ENCODE measurements around the gene STAG1. TPM values are rescaled to one million over a fixed set of nuclear protein-coding genes. Genes with fewer than 3 reads are reported as not detected.
"Not testable (repeated sequence)": the region's sequence is repeated elsewhere in the genome, so short reads cannot be mapped to it uniquely, and the experiment has no call there.

STAG1 gene
- total RNA-seq, 4 donors from 2014 or later, result 32.6 to 44.0 (median 40.5) TPM

DNA sequence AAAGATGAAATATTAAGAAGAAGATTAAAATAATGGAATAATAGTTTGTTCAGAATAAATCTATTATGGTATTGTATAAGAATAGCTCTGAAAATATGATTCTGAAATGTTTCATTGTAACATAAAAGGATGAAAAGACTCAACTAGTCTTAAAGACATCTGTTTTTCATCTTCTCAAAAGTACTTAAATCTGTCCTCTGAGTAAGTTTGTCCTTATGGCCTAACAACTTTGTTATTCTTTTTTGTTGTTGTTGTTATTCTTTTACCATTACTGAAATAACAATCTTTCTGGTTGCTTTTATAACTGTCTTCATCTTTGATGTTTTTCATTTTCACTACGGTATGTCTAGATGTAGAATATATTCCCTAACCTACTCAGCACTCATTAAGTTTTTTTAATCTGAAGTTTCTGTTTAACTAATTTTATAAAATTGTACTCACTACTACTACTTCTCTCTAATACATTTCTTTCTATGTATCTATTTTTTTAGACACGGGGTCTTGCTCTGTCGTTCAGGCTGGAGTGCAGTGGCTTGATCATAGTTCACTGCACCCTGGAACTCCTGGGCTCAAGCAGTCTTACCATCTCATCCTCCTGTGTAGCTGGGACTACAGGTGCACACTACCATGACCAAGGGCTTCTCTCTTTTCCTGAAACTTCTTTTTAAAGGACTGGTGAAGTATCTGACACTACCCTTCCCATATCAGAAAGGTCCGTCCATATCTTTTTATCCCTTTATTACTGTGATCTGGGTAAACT is 261.4 kb downstream of the STAG1 start:
- WGBS, result 99% methylated on average over 4 of the region's 4 CpGs
- H3K36me3 ChIP-seq, result peaks cover 0 to 44% (median 14%) of the 10 kb centered on the region in 4 donors

DNA sequence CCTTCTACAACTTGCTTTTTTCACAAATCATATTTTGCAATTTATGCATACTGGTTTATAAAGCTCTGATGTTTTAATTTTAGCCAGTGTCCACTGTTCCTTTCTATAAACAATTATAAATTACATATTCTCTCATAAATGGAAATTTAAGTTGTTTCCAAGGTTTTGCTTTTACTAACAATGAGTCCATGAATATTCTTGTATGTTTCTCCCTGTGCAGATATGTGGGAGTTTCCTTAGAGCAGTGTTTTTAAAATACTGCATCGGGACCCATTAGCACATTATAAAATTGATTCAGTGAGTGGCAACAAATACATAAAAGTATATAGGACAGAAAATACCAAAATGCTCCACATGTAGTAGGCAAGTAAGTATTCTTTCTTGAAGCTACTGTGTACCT is 266.4 kb downstream of the STAG1 start:
- no peaks in the 10 kb centered on the region for H3K9me3 ChIP-seq
- TF ChIP-seq POLR2A (IDR thresholded peaks at IDR 0.05; ENCODE audit: low read depth) (no peak), EP300 (IDR thresholded peaks at IDR 0.05) (no peak), POLR2AphosphoS5 (IDR thresholded peaks at IDR 0.05) (no peak)
- TF ChIP-seq, protein P1, sequence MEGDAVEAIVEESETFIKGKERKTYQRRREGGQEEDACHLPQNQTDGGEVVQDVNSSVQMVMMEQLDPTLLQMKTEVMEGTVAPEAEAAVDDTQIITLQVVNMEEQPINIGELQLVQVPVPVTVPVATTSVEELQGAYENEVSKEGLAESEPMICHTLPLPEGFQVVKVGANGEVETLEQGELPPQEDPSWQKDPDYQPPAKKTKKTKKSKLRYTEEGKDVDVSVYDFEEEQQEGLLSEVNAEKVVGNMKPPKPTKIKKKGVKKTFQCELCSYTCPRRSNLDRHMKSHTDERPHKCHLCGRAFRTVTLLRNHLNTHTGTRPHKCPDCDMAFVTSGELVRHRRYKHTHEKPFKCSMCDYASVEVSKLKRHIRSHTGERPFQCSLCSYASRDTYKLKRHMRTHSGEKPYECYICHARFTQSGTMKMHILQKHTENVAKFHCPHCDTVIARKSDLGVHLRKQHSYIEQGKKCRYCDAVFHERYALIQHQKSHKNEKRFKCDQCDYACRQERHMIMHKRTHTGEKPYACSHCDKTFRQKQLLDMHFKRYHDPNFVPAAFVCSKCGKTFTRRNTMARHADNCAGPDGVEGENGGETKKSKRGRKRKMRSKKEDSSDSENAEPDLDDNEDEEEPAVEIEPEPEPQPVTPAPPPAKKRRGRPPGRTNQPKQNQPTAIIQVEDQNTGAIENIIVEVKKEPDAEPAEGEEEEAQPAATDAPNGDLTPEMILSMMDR (IDR thresholded peaks at IDR 0.05), result no peak
- H3K4me1 ChIP-seq, result no peaks in the 10 kb centered on the region
- no peaks in the 10 kb centered on the region for H3K27me3 ChIP-seq
- WGBS, result 96% methylated on average over 1 of the region's 1 CpG
- DNase-seq (ENCODE audit: extremely low spot score), result no peak
- intact Hi-C loops (cut with DNase I), result no loop called here
- no peak overlapping the region for H3K27ac ChIP-seq (replicated peaks in 1 of 4)
- H3K4me3 ChIP-seq, result no peak overlapping the region
- peaks cover 0 to 16% (median 7%) of the 10 kb centered on the region in 4 donors for H3K36me3 ChIP-seq

More for the DNA sequence above, 261.4 kb downstream of the STAG1 start:
- no peak for TF ChIP-seq EP300 (IDR thresholded peaks at IDR 0.05)
- TF ChIP-seq POLR2AphosphoS5 (IDR thresholded peaks at IDR 0.05), result no peak
- TF ChIP-seq POLR2A (IDR thresholded peaks at IDR 0.05; ENCODE audit: low read depth), result no peak
- TF ChIP-seq, protein P1 (IDR thresholded peaks at IDR 0.05), result no peak
- Histone ChIP-seq H3K9me3 (no peaks in the 10 kb centered on the region), H3K27ac (replicated peaks in 1 of 4) (no peak overlapping the region), H3K4me1 (no peaks in the 10 kb centered on the region), H3K4me3 (no peak overlapping the region), H3K27me3 (no peaks in the 10 kb centered on the region)
- intact Hi-C loops (cut with DNase I), result no loop called here
- DNase-seq (ENCODE audit: extremely low spot score), result no peak

DNA sequence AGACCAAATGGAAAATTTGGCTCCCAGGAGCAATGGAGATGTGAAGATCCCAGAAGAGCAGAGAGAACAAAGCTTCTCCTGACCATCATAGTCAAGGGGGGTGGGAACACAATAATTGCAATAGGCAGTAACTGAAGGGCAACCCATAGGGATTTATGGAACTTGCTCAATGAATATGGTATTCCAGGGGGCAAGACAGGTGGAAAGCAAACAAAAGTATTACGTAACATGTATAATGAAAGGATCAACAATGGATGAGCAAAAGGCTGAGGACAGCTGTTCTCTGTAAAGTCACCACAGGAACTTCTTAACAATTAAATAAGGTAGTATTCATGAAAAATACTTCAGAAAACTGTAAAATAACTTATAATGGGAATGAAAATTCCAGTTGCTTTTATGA is 275.9 kb downstream of the STAG1 start:
- Histone ChIP-seq H3K27ac (replicated peaks in 1 of 4) (no peak overlapping the region), H3K4me3 (no peak overlapping the region), H3K36me3 (peaks cover 0 to 49% (median 25%) of the 10 kb centered on the region in 4 donors), H3K9me3 (no peaks in the 10 kb centered on the region), H3K4me1 (no peaks in the 10 kb centered on the region), H3K27me3 (no peaks in the 10 kb centered on the region)
- WGBS, result 94% methylated on average over 1 of the region's 1 CpG
- intact Hi-C loops (cut with DNase I), result no loop called here
- TF ChIP-seq POLR2A (IDR thresholded peaks at IDR 0.05; ENCODE audit: low read depth) (no peak), POLR2AphosphoS5 (IDR thresholded peaks at IDR 0.05) (no peak)
- no peak for DNase-seq (ENCODE audit: extremely low spot score)

DNA sequence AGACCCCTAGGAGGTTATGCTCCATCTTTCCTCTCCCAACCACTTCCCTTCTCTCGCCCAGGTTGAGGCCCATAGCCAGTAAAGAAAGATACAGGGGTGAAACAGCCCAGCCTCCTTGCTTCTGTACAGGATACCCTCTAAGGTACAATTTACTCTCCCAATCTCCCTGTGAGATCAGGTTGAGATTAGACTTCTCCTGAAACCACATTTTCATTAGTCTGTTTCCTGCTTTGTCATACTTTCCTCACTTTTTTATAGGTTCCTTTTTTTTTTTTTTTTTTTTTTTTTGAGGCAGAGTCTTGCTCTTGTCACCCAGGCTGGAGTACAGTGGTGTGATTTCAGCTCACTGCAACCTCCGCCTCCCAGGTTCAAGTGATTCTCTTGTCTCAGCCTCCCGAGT is 277.3 kb downstream of the STAG1 start:
- H3K27me3 ChIP-seq; H3K4me3 ChIP-seq; H3K4me1 ChIP-seq; intact Hi-C loops (cut with DNase I); H3K27ac ChIP-seq (replicated peaks in 1 of 4); DNase-seq (ENCODE audit: extremely low spot score); H3K9me3 ChIP-seq: not testable (repeated sequence)
- H3K36me3 ChIP-seq, result peaks cover 0 to 55% (median 29%) of the 10 kb centered on the region in 4 donors
- WGBS, result 95% methylated on average over 3 of the region's 3 CpGs

DNA sequence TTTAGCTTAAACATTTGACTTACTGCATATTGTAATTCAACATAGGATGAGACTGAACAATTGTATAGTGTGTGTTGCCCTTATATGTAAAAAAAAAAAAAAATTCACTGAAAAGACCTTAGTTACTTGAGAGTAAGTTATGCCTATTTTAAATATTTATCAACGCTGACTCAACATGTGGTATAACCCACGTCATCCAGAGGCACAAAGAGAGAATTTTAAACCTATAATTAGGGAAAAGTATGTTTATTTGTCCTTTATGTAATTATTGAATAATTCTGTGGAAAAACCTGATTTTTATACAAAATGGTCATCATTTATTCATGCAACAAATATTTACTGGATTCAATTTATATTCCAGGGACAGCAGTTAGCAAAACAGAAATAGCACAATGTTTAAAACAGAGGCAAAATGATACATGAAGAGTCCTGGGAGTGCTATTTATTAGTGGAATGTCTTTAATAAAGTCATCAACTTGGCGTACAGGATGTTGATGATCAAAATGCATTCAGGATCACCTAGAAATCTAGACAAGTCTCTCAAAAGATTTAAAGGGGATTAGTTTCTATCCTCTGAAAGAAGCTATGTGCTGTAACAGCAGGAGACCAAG is 278.4 kb downstream of the STAG1 start:
- 86% methylated on average over 3 of the region's 3 CpGs for WGBS
- Histone ChIP-seq H3K4me3 (no peak overlapping the region), H3K27me3 (no peaks in the 10 kb centered on the region), H3K4me1 (no peaks in the 10 kb centered on the region), H3K36me3 (peaks cover 0 to 55% (median 29%) of the 10 kb centered on the region in 4 donors), H3K27ac (replicated peaks in 1 of 4) (no peak overlapping the region), H3K9me3 (no peaks in the 10 kb centered on the region)
- TF ChIP-seq EP300 (IDR thresholded peaks at IDR 0.05), result no peak
- TF ChIP-seq, protein P1 (IDR thresholded peaks at IDR 0.05), result no peak
- TF ChIP-seq POLR2AphosphoS5 (IDR thresholded peaks at IDR 0.05), result no peak
- TF ChIP-seq POLR2A (IDR thresholded peaks at IDR 0.05; ENCODE audit: low read depth), result no peak
- intact Hi-C loops (cut with DNase I), result no loop called here
- DNase-seq (ENCODE audit: extremely low spot score), result no peak

Measured in esophagus muscularis mucosa (tissue), 4 donors.